Fibroblast of mammary gland (primary cell): ENCODE data around the gene ZNF680.
"Not testable (repeated sequence)": the region's sequence is repeated elsewhere in the genome, so short reads cannot be mapped to it uniquely, and the experiment has no call there.

Experiments
- DNase-seq: peaks from one replicate; pipeline ENCODE4 v3.0.0-alpha.2; 2010; ENCODE audit warnings: low read depth
- H3K4me3 ChIP-seq: 2 replicates; pipeline ENCODE4 v1.5.1; 2011; ENCODE audit warnings: low read depth, mild to moderate bottlenecking, low read length, moderate library complexity; ENCODE audit not compliant: control insufficient read depth
- TF ChIP-seq, protein P1 (sequence below): conservative IDR thresholded peaks from 2 replicates; pipeline ENCODE4 v1.5.1; 2011; ENCODE audit warnings: low read depth, low read length, inconsistent platforms; ENCODE audit not compliant: control insufficient read depth, insufficient read depth

Gene ZNF680

DNA sequence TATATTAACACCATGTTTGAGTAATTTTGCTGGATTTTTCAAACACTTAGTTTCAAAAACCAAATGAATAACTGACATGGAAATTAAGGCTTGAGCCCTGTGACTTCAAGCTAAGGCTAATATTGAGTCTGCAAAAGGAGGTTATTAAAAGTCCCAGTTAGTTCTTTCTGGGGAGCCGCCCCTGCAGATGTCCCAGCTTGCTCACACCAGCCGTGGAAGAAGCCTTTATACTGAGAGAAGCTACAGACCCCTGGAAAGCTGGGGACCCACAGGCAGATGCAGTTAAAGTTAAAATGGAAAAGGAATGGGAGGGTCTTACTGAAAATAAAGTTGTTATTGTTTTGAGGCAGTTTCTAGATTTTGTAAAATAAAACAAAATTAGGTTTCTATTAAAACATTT lies 18.5 kb upstream of the ZNF680 start:
- DNase-seq = no peak
- H3K4me3 ChIP-seq = no peak overlapping the region
- TF ChIP-seq, protein P1, sequence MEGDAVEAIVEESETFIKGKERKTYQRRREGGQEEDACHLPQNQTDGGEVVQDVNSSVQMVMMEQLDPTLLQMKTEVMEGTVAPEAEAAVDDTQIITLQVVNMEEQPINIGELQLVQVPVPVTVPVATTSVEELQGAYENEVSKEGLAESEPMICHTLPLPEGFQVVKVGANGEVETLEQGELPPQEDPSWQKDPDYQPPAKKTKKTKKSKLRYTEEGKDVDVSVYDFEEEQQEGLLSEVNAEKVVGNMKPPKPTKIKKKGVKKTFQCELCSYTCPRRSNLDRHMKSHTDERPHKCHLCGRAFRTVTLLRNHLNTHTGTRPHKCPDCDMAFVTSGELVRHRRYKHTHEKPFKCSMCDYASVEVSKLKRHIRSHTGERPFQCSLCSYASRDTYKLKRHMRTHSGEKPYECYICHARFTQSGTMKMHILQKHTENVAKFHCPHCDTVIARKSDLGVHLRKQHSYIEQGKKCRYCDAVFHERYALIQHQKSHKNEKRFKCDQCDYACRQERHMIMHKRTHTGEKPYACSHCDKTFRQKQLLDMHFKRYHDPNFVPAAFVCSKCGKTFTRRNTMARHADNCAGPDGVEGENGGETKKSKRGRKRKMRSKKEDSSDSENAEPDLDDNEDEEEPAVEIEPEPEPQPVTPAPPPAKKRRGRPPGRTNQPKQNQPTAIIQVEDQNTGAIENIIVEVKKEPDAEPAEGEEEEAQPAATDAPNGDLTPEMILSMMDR = no peak

DNA sequence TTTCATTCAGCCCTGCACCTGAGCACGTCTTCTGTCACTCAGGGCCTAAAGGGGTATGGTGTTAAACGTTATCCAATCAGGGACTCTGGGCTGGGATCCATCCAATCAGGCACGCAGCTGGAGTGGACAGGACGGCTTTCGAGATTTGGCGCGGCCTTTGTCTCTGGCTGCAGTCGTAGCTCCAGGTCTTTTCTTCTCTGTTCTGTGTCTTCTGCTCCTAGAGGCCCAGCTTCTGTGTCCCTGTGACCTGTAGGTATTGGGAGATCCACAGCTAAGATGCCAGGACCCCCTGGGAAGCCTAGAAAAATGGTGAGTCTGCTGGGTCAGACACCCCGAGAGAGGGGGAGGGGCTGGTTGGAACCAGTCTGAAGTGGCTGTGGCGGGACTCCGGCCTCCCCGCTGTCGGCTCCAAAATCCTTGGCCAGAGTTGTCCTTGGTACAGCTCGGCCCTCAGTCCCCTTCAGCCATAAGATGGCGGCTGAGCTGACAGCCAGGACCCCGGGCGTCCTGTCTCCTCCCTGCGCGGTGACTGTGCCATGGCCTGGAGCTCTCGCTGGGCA lies 11.7 kb upstream of the ZNF680 start:
- DNase-seq = peak; percentile 61
- TF ChIP-seq, protein P1 = no peak
- H3K4me3 ChIP-seq = peak overlapping the region; percentile 45

DNA sequence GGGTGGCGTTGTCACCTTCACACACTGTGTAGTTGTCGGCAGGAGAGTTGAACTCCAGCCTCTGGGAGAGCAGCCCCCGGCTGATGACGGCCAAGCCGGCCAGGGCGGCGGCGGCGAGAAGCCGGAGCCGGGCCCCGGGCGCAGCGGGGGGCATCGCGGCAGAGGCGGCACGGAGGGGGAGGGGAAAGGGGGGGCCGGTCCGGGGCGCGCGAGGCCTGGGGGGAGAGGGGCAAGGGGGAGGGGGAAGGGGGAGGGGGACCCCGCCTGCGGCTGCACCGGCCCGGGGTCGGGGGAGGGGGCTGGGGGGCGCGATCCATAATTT lies 7.4 kb upstream of the ZNF680 start:
- H3K4me3 ChIP-seq, DNase-seq: not testable (repeated sequence)

DNA sequence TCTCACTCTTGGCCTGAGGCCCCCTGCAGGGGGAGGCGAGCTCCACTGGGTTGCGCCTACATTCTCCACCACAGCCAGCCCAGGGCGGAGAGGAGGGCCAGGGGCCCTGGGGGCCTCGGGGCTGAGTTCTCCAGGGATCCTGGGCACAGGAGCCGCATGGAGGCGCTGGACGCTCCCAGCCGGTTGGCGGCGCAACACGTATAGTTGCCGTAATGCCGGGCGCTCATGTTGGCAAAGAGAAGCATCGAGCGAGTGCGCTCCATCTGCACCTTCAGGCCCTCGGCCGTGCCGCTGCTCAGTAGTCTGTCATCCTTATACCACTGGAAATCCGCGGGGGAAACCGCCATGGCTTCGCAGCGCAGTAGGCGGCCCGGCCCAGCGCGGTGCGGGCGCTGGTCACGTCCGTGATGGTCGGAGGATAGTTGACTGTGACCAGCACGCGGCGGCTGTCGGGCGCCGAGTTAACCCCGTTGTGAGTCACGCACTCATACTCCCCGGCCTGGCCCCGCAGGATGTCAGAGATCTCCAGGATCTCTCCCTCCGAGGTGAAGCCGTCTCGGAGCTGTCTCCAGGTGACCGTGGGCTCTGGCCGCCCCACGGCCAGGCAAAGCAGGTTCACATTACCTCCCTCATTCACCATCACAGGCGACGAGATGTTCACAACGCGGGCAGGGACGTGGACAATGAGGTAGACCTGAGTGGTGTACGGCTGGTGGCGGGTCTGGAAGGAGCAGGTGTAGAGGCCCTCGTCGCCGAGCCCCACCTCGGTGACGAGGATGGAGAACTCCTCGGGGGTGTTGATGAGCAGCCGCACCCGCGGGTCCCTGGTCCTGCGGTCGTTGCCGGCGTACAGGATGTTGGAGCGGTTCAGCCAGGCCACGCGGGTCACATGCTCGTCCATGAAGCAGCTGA lies 6.8 kb upstream of the ZNF680 start:
- peak; percentile 31 for DNase-seq
- TF ChIP-seq, protein P1 = peak; percentile 29
- H3K4me3 ChIP-seq = peak overlapping the region; percentile 23

DNA sequence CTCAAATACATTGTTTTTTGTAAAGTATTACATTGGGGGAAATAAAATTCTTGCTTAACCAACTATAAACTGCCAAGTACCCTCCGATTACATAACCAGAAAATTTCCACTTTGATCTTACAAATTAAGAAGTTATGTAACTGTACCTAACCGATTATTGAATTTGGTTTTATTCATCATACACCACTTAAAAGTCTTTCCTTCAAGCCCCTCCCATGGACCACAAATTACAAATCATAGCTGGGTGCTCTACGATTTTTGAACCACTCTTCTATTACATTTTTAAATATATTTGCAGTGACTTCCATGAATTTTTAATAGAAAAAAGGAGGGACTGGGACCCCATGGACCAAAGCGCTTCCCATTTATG lies 630 bp downstream of the ZNF680 start:
- TF ChIP-seq, protein P1 = no peak
- DNase-seq = peak; percentile 14
- H3K4me3 ChIP-seq = peak overlapping the region; percentile 95

DNA sequence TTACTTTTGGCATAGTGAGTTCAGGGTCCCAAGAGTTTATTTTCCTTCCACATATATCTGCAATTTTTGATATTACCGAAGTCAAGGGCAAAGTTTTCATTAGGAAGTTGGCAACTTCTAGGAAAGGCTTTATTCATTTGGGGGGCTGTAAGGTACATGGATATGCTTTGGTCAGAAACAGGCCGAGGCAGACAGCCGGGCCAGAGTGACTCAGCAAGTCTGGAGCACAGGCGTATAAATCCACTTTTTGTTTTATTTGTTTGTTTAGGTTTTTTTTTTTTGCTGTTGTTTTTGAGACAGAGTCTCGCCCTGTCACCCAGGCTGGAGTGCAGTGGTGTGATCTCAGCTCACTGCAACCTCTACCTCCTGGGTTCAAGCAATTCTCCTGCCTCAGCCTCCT lies 3.7 kb downstream of the ZNF680 start:
- no peak overlapping the region for H3K4me3 ChIP-seq
- TF ChIP-seq, protein P1 = no peak
- DNase-seq = peak; percentile 57

DNA sequence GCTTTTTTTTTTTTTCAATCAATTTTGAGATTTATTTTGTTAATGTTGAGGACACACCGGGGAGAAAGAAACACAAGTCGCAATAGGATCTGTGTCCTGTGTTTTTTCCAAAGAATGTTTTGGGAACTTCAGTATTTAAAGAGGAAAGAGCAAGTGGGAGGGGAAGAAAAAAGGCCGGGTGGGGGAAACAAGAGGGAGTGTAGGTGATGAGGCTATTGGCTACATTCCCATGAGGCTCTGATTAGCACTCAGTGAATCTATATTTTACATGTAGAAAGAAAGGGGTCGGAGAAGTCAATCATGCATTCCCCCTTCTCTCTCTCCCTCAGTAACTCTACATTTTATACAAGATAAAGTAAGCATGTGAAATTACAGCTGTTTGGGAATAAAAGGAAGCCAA lies 4.1 kb downstream of the ZNF680 start:
- H3K4me3 ChIP-seq = no peak overlapping the region
- TF ChIP-seq, protein P1 = no peak
- peak; percentile 33 for DNase-seq
